ENCODE measurements around the gene HDGFL1.

Gene HDGFL1

DNA sequence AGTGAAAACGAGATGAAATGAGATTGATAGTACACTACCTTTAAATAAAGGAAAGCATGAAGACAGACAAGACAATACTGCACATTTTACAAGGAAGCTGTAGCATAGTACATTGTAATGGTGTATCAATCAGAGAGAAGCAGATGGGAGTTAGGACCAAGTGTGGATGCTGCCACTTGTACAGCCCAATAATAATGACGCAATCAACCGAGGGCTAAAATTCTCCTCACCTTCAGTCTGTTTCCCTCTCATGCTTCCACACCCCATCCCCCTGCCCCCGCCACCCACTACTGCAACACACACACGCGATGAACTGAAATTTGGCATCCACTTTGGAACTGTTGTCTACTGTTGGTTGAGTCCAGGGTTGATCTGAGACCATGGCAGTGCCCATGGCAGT, 12.4 kb upstream of the HDGFL1 start:
- Histone ChIP-seq H3K4me1 (ENCODE audit: control insufficient read depth, insufficient read depth, low read length, unreplicated experiment) (no peaks in the 10 kb centered on the region), H3K79me2 (ENCODE audit: control insufficient read depth, insufficient read depth, low read length, unreplicated experiment) (no peaks in the 10 kb centered on the region), H3K27me3 (ENCODE audit: insufficient read depth, low read length) (no peaks in the 10 kb centered on the region), H3K36me3 (ENCODE audit: insufficient read depth, low read length) (no peaks in the 10 kb centered on the region), H3K27ac (ENCODE audit: low read depth, low read length) (no peak overlapping the region), H3K4me3 (ENCODE audit: low read depth, low read length) (no peak overlapping the region), H2AFZ (ENCODE audit: low read length, unreplicated experiment) (no peak overlapping the region)

GRCh38 chr6:22558288-22558882, 11.0 kb upstream of the HDGFL1 start:
- H2AFZ ChIP-seq (ENCODE audit: low read length, unreplicated experiment), result no peak overlapping the region
- no peaks in the 10 kb centered on the region for H3K36me3 ChIP-seq (ENCODE audit: insufficient read depth, low read length)
- H3K79me2 ChIP-seq (ENCODE audit: control insufficient read depth, insufficient read depth, low read length, unreplicated experiment), result no peaks in the 10 kb centered on the region
- no peak overlapping the region for H3K27ac ChIP-seq (ENCODE audit: low read depth, low read length)
- H3K27me3 ChIP-seq (ENCODE audit: insufficient read depth, low read length), result no peaks in the 10 kb centered on the region
- no peak overlapping the region for H3K4me3 ChIP-seq (ENCODE audit: low read depth, low read length)
- H3K4me1 ChIP-seq (ENCODE audit: control insufficient read depth, insufficient read depth, low read length, unreplicated experiment), result no peaks in the 10 kb centered on the region

- Histone ChIP-seq H3K36me3 (ENCODE audit: insufficient read depth, low read length) (no peaks in the 10 kb centered on the region), H3K27me3 (ENCODE audit: insufficient read depth, low read length) (no peaks in the 10 kb centered on the region), H3K79me2 (ENCODE audit: control insufficient read depth, insufficient read depth, low read length, unreplicated experiment) (no peaks in the 10 kb centered on the region), H2AFZ (ENCODE audit: low read length, unreplicated experiment) (no peak overlapping the region), H3K4me3 (ENCODE audit: low read depth, low read length) (no peak overlapping the region), H3K27ac (ENCODE audit: low read depth, low read length) (no peak overlapping the region), H3K4me1 (ENCODE audit: control insufficient read depth, insufficient read depth, low read length, unreplicated experiment) (no peaks in the 10 kb centered on the region)
Measured at GRCh38 chr6:22568854-22569253, 512 bp upstream of the HDGFL1 start.

GRCh38 chr6:22570185-22570551, 802 bp downstream of the HDGFL1 start:
- no peaks in the 10 kb centered on the region for H3K27me3 ChIP-seq (ENCODE audit: insufficient read depth, low read length)
- no peaks in the 10 kb centered on the region for H3K79me2 ChIP-seq (ENCODE audit: control insufficient read depth, insufficient read depth, low read length, unreplicated experiment)
- no peak overlapping the region for H3K27ac ChIP-seq (ENCODE audit: low read depth, low read length)
- H3K4me1 ChIP-seq (ENCODE audit: control insufficient read depth, insufficient read depth, low read length, unreplicated experiment), result no peaks in the 10 kb centered on the region
- H2AFZ ChIP-seq (ENCODE audit: low read length, unreplicated experiment), result no peak overlapping the region
- no peaks in the 10 kb centered on the region for H3K36me3 ChIP-seq (ENCODE audit: insufficient read depth, low read length)
- H3K4me3 ChIP-seq (ENCODE audit: low read depth, low read length), result no peak overlapping the region

GRCh38 chr6:22575190-22575589, 5.8 kb downstream of the HDGFL1 start:
- H3K27ac ChIP-seq (ENCODE audit: low read depth, low read length), result no peak overlapping the region
- H2AFZ ChIP-seq (ENCODE audit: low read length, unreplicated experiment), result no peak overlapping the region
- H3K79me2 ChIP-seq (ENCODE audit: control insufficient read depth, insufficient read depth, low read length, unreplicated experiment), result no peaks in the 10 kb centered on the region
- H3K27me3 ChIP-seq (ENCODE audit: insufficient read depth, low read length), result no peaks in the 10 kb centered on the region
- H3K4me1 ChIP-seq (ENCODE audit: control insufficient read depth, insufficient read depth, low read length, unreplicated experiment), result no peaks in the 10 kb centered on the region
- H3K36me3 ChIP-seq (ENCODE audit: insufficient read depth, low read length), result no peaks in the 10 kb centered on the region
- H3K4me3 ChIP-seq (ENCODE audit: low read depth, low read length), result no peak overlapping the region

- Histone ChIP-seq H3K79me2 (ENCODE audit: control insufficient read depth, insufficient read depth, low read length, unreplicated experiment) (no peaks in the 10 kb centered on the region), H3K27ac (ENCODE audit: low read depth, low read length) (no peak overlapping the region), H3K4me3 (ENCODE audit: low read depth, low read length) (no peak overlapping the region), H2AFZ (ENCODE audit: low read length, unreplicated experiment) (no peak overlapping the region), H3K36me3 (ENCODE audit: insufficient read depth, low read length) (no peaks in the 10 kb centered on the region), H3K4me1 (ENCODE audit: control insufficient read depth, insufficient read depth, low read length, unreplicated experiment) (no peaks in the 10 kb centered on the region), H3K27me3 (ENCODE audit: insufficient read depth, low read length) (no peaks in the 10 kb centered on the region)
Measured at GRCh38 chr6:22579439-22579838, 10.1 kb downstream of the HDGFL1 start.

DNA sequence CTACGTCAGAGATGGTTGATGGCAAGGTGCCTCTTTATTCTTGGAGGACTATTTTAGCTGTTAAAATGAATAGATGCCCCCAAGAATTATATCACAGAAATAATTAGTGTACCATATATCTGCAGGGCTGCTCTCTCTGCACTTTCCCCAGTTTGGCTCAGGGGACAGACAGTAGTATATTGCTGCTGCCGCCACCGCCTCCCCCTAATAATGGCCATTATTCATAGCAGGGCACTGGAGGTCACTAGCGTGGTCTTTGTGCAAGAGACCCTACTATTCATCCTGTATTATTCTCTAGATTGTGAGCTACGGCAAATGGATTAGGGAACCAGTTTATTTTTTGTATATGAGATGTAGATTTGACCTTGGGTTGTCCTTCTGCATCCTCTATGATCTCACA, 11.0 kb downstream of the HDGFL1 start:
- no peaks in the 10 kb centered on the region for H3K4me1 ChIP-seq (ENCODE audit: control insufficient read depth, insufficient read depth, low read length, unreplicated experiment)
- H3K4me3 ChIP-seq (ENCODE audit: low read depth, low read length), result no peak overlapping the region
- H3K36me3 ChIP-seq (ENCODE audit: insufficient read depth, low read length), result no peaks in the 10 kb centered on the region
- no peaks in the 10 kb centered on the region for H3K79me2 ChIP-seq (ENCODE audit: control insufficient read depth, insufficient read depth, low read length, unreplicated experiment)
- H3K27me3 ChIP-seq (ENCODE audit: insufficient read depth, low read length), result no peaks in the 10 kb centered on the region
- H3K27ac ChIP-seq (ENCODE audit: low read depth, low read length), result no peak overlapping the region
- H2AFZ ChIP-seq (ENCODE audit: low read length, unreplicated experiment), result no peak overlapping the region

DNA sequence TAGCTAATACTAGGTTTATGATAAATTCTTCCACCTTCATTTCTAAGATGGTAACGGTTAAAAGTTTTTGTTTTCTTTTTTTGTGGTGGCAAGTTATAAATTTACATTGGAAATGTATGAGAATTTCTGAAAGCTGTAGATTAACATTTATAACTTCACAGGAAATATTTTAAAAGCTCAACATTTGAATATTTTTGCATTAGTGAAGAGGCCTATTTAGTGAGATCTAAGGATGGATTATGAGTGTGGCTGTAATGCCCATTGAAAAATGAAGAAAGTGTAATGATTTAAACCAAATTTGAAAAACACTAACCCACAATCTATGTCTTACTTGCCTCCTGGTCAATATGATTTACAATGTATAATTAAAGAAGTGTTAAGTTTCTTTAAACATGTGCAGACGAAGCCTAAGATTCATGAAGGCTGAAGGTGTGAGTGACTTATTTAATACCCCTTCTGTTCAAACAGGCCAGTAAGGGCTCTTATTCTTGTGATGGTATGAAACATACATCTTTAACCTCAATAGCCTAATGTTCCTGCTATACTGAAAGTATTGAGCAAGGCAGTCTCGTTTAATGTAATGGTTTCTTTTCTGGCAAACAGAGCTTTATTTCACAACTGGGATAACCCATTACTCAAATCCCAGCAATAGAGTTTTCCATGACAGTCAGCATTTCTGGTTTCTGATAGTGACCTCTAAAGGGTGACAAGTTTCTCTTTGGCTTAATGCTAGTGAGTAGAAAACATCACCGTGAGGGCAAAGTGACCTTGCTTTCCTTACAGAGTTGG, 13.2 kb downstream of the HDGFL1 start:
- no peaks in the 10 kb centered on the region for H3K4me1 ChIP-seq (ENCODE audit: control insufficient read depth, insufficient read depth, low read length, unreplicated experiment)
- no peak overlapping the region for H3K4me3 ChIP-seq (ENCODE audit: low read depth, low read length)
- no peak overlapping the region for H2AFZ ChIP-seq (ENCODE audit: low read length, unreplicated experiment)
- H3K27me3 ChIP-seq (ENCODE audit: insufficient read depth, low read length), result no peaks in the 10 kb centered on the region
- H3K36me3 ChIP-seq (ENCODE audit: insufficient read depth, low read length), result no peaks in the 10 kb centered on the region
- no peaks in the 10 kb centered on the region for H3K79me2 ChIP-seq (ENCODE audit: control insufficient read depth, insufficient read depth, low read length, unreplicated experiment)
- H3K27ac ChIP-seq (ENCODE audit: low read depth, low read length), result no peak overlapping the region

DNA sequence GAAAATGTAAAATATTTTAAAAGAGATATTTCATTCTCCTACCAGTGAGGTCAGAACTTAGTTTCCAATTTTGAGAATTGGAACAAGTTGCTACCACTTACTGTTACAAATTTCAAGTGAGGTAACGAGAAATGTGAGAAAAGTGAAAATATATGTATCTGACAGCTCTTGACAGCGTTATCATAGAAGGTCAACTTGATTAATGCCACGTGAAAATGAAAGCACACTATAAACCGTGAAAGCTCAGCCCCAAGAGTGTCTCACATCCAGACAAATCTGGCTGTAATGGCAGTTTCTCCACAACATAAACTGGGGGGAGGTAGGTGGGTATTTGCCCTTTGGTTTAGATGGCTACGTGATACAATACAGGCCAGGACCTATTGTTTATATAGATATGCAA, 13.9 kb downstream of the HDGFL1 start:
- Histone ChIP-seq H3K36me3 (ENCODE audit: insufficient read depth, low read length) (no peaks in the 10 kb centered on the region), H3K4me3 (ENCODE audit: low read depth, low read length) (no peak overlapping the region), H2AFZ (ENCODE audit: low read length, unreplicated experiment) (no peak overlapping the region), H3K79me2 (ENCODE audit: control insufficient read depth, insufficient read depth, low read length, unreplicated experiment) (no peaks in the 10 kb centered on the region), H3K27me3 (ENCODE audit: insufficient read depth, low read length) (no peaks in the 10 kb centered on the region), H3K27ac (ENCODE audit: low read depth, low read length) (no peak overlapping the region), H3K4me1 (ENCODE audit: control insufficient read depth, insufficient read depth, low read length, unreplicated experiment) (no peaks in the 10 kb centered on the region)

- no peak overlapping the region for H3K4me3 ChIP-seq (ENCODE audit: low read depth, low read length)
Measured at GRCh38 chr6:22583927-22584326, 14.6 kb downstream of the HDGFL1 start.

GRCh38 chr6:22589118-22589517, 19.8 kb downstream of the HDGFL1 start:
- Histone ChIP-seq H3K27ac (ENCODE audit: low read depth, low read length) (no peak overlapping the region), H3K36me3 (ENCODE audit: insufficient read depth, low read length) (no peaks in the 10 kb centered on the region), H3K4me1 (ENCODE audit: control insufficient read depth, insufficient read depth, low read length, unreplicated experiment) (no peaks in the 10 kb centered on the region), H3K4me3 (ENCODE audit: low read depth, low read length) (no peak overlapping the region), H2AFZ (ENCODE audit: low read length, unreplicated experiment) (no peak overlapping the region), H3K79me2 (ENCODE audit: control insufficient read depth, insufficient read depth, low read length, unreplicated experiment) (no peaks in the 10 kb centered on the region), H3K27me3 (ENCODE audit: insufficient read depth, low read length) (no peaks in the 10 kb centered on the region)

More at GRCh38 chr6:22583927-22584326, 14.6 kb downstream of the HDGFL1 start:
- H3K27ac ChIP-seq (ENCODE audit: low read depth, low read length), result no peak overlapping the region
- H3K4me1 ChIP-seq (ENCODE audit: control insufficient read depth, insufficient read depth, low read length, unreplicated experiment), result no peaks in the 10 kb centered on the region
- no peaks in the 10 kb centered on the region for H3K27me3 ChIP-seq (ENCODE audit: insufficient read depth, low read length)
- no peaks in the 10 kb centered on the region for H3K79me2 ChIP-seq (ENCODE audit: control insufficient read depth, insufficient read depth, low read length, unreplicated experiment)
- H3K36me3 ChIP-seq (ENCODE audit: insufficient read depth, low read length), result no peaks in the 10 kb centered on the region
- H2AFZ ChIP-seq (ENCODE audit: low read length, unreplicated experiment), result no peak overlapping the region
